Smooth muscle cell of trachea (primary cell): Measurements from ENCODE around the gene RELL1. TPM values are rescaled to one million over a fixed set of nuclear protein-coding genes. Genes with fewer than 3 reads are reported as not detected.

ENCODE experiments used
- total RNA-seq: library from RNA; depleted of rRNA; stranded (reverse); fragments of >200 nt; gene quantifications from 2 replicates; pipeline ENCODE4 v1.2.1, GENCODE V29; 2014

The RELL1 gene, protein sequence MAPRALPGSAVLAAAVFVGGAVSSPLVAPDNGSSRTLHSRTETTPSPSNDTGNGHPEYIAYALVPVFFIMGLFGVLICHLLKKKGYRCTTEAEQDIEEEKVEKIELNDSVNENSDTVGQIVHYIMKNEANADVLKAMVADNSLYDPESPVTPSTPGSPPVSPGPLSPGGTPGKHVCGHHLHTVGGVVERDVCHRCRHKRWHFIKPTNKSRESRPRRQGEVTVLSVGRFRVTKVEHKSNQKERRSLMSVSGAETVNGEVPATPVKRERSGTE
- total RNA-seq = 58.9 and 91.6 TPM in 2 replicates

GRCh38 chr4:37686373-37687193 is at the start of gene RELL1:
Gene RELL1, minus strand, starts transcription at chr4:37686376. Its CDS starts 89 bp downstream, at chr4:37686287.

Other genes with a start within 250 kb of the RELL1 start
- 17.7 and 24.7 TPM in 2 replicates for gene PGM2, start 140.3 kb upstream of the RELL1 start, total RNA-seq
- gene TBC1D1, start 204.7 kb upstream of the RELL1 start, total RNA-seq = 50.4 and 93.2 TPM in 2 replicates